ENCODE results near the gene MIX23. TPM values are rescaled to one million over a fixed set of nuclear protein-coding genes. Genes with fewer than 3 reads are reported as not detected.

MIX23 gene
- total and polyA plus RNA-seq, 2 of the 4 experiments (the other 2 are of a cell fraction): 10.0 to 26.7 TPM

GRCh38 chr3:122322095-122323075 is 60.6 kb downstream of the MIX23 start:
- Histone ChIP-seq H3K4ac (ENCODE audit: low read depth, low read length) (no peak overlapping the region), H4K91ac (ENCODE audit: insufficient read depth, low read depth, low read length) (no peak overlapping the region)
- no peak for ATAC-seq (ENCODE audit: low read depth)
- TF ChIP-seq ELK1 (IDR thresholded peaks at IDR 0.05; ENCODE audit: borderline replicate concordance, low read depth, low read length) (no peak), RAD21 (IDR thresholded peaks at IDR 0.05; ENCODE audit: low read length) (no peak), BHLHE40 (IDR thresholded peaks at IDR 0.05; ENCODE audit: low read depth, low read length) (no peak), MXI1 (IDR thresholded peaks at IDR 0.05; ENCODE audit: borderline replicate concordance, low read depth, low read length) (no peak), USF2 (IDR thresholded peaks at IDR 0.05; ENCODE audit: low read depth, low read length) (no peak), FOS (IDR thresholded peaks at IDR 0.05; ENCODE audit: low read depth, low read length) (no peak), POLR2A (IDR thresholded peaks at IDR 0.05; ENCODE audit: low read depth, low read length) (no peak), MAFK (IDR thresholded peaks at IDR 0.05; ENCODE audit: low read depth, low read length) (no peak), CTCF (conservative IDR thresholded peaks at IDR 0.05; ENCODE audit: low read depth, low read length) (no peak), MAZ (IDR thresholded peaks at IDR 0.05; ENCODE audit: borderline replicate concordance, low read depth, low read length) (no peak), CHD1 (IDR thresholded peaks at IDR 0.05; ENCODE audit: low read depth, low read length) (no peak), SMC3 (IDR thresholded peaks at IDR 0.05; ENCODE audit: low read depth, low read length) (no peak), RFX5 (IDR thresholded peaks at IDR 0.05; ENCODE audit: low read depth, low read length) (no peak), RCOR1 (IDR thresholded peaks at IDR 0.05; ENCODE audit: insufficient replicate concordance, low read length) (no peak), NFE2L2 (IDR thresholded peaks at IDR 0.05; ENCODE audit: low read depth, low read length) (no peak)

More at GRCh38 chr3:122322095-122323075, 60.6 kb downstream of the MIX23 start:
- no peak overlapping the region for H2BK15ac ChIP-seq (ENCODE audit: low read depth, low read length)
- H2AFZ ChIP-seq (replicated peaks; ENCODE audit: low read length, poor library complexity): no peak overlapping the region
- no peaks in the 10 kb centered on the region for H3K9me3 ChIP-seq (ENCODE audit: control insufficient read depth, insufficient read depth, low read length)
- no TSS peak for BruUV-seq (replicated peaks)
- ChIA-PET POLR2A (ENCODE audit: unreplicated experiment) (no interaction called here), CTCF (interaction anchor here (0.6 kb wide), 1 partner anchor 26 kb away, joined by 4 read pairs; no protein-coding TSS in a partner anchor)
- no peak overlapping the region for H4K8ac ChIP-seq (ENCODE audit: low read depth in 2 of 2, low read length in 2 of 2)
- no CpG with 5 or more reads among the region's 5 CpGs for WGBS, 2 experiments (ENCODE audit: extremely low coverage in 2 of 2, insufficient read length in 1 of 2)
- no peaks in the 10 kb centered on the region for H4K20me1 ChIP-seq (ENCODE audit: insufficient read depth, low read length)
- no peak overlapping the region for H3K56ac ChIP-seq (ENCODE audit: extremely low read depth, insufficient read depth, low read length)
- H3K79me1 ChIP-seq (ENCODE audit: low read depth in 1 of 2, low read length in 2 of 2): no peaks in the 10 kb centered on the region
- intact Hi-C loops (cut with micrococcal nuclease) (no loop called here), dilution Hi-C loops (cut with HindIII; ENCODE audit: low sequenced_read_pairs, unreplicated experiment) (no loop called here), in situ Hi-C loops (cut with MboI; ENCODE audit: low sequenced_read_pairs) (no loop called here)
- no peak overlapping the region for H2BK5ac ChIP-seq (ENCODE audit: low read depth, low read length, poor library complexity, severe bottlenecking)
- H3K18ac ChIP-seq (ENCODE audit: low read depth, low read length): no peak overlapping the region
- no peaks in the 10 kb centered on the region for H3K4me1 ChIP-seq (ENCODE audit: control insufficient read depth, insufficient read depth, low read length)
- H3K9ac ChIP-seq (ENCODE audit: low read depth, low read length): no peak overlapping the region
- H3K9me1 ChIP-seq (ENCODE audit: insufficient read depth, low read length): no peaks in the 10 kb centered on the region
- H3K14ac ChIP-seq (replicated peaks; ENCODE audit: low read depth, low read length): no peak overlapping the region
- H2AK9ac ChIP-seq (replicated peaks; ENCODE audit: low read depth, low read length, poor library complexity): no peak overlapping the region
- no peak overlapping the region for H3K4me2 ChIP-seq (ENCODE audit: low read depth, low read length)
- H2BK120ac ChIP-seq (ENCODE audit: low read depth, low read length): no peak overlapping the region
- no peak overlapping the region for H4K5ac ChIP-seq (ENCODE audit: low read depth, low read length)
- no peak overlapping the region for H3K27ac ChIP-seq (ENCODE audit: insufficient read depth, low read length)
- peaks cover 2% of the 10 kb centered on the region for H3K27me3 ChIP-seq (ENCODE audit: control insufficient read depth, insufficient read depth, low read length)
- no peaks in the 10 kb centered on the region for H3K36me3 ChIP-seq (ENCODE audit: control insufficient read depth, insufficient read depth, low read length)
- H2AK5ac ChIP-seq (ENCODE audit: low read depth, low read length): no peak overlapping the region
- no peak overlapping the region for H2BK20ac ChIP-seq (ENCODE audit: low read depth, low read length)
- no peak overlapping the region for H3K4me3 ChIP-seq (ENCODE audit: insufficient read depth, low read depth, low read length)
- DNase-seq: no peak
- H3K23ac ChIP-seq (ENCODE audit: low read depth, low read length): no peak overlapping the region
